H1 (cell line): Measurements from ENCODE around the gene BCAS1. TPM values are rescaled to one million over a fixed set of nuclear protein-coding genes. Genes with fewer than 3 reads are reported as not detected.

Experiments
- CTCF ChIA-PET: fragments of 300-600 bp; sonication (Branson Sonifier 250); formaldehyde crosslinking; loops from one replicate; lab custom pipeline; 2021; ENCODE audit not compliant: partially characterized antibody; lab: Charles Lee
- POLR2A ChIA-PET: fragments of 300-600 bp; sonication (Branson Sonifier 250); formaldehyde crosslinking; loops from one replicate; lab custom pipeline; 2021; ENCODE audit warnings: inconsistent platforms; ENCODE audit not compliant: partially characterized antibody; lab: Charles Lee
- DNase-seq, 2 experiments: peaks; one replicate each; pipeline versions ENCODE4 v3.0.0 to v3.0.0-alpha.2; 2010 to 2022; ENCODE audit warnings: low spot score in 2 of 2, low read depth in 1 of 2, mixed read lengths in 1 of 2
- FAIRE-seq: peaks from 2 replicates; lab custom pipeline; 2011; peaks lifted over from hg19 to GRCh38; lab: Jason Lieb, UNC
- H2AFZ ChIP-seq: 2 replicates; pipeline ENCODE4 v1.8.1; 2012; ENCODE audit warnings: low read length, inconsistent platforms
- H2AK5ac ChIP-seq: 2 replicates; pipeline ENCODE4 v1.6.1; 2013; ENCODE audit warnings: low read depth, low read length
- H2BK120ac ChIP-seq: replicated peaks from 2 replicates; pipeline ENCODE3; 2013; ENCODE audit warnings: low read depth, low read length, inconsistent platforms
- H2BK12ac ChIP-seq: 2 replicates; pipeline ENCODE4 v1.6.1; 2013; ENCODE audit warnings: low read depth, low read length
- H2BK15ac ChIP-seq: 2 replicates; pipeline ENCODE4 v1.6.1; 2013; ENCODE audit warnings: low read length
- H2BK20ac ChIP-seq: 2 replicates; pipeline ENCODE4 v1.6.1; 2013; ENCODE audit warnings: low read length
- H2BK5ac ChIP-seq: 2 replicates; pipeline ENCODE4 v1.6.1; 2013; ENCODE audit warnings: low read depth, low read length
- H3K14ac ChIP-seq: 2 replicates; pipeline ENCODE4 v1.6.1; 2013; ENCODE audit warnings: inconsistent platforms; ENCODE audit not compliant: insufficient read length
- H3K18ac ChIP-seq: 2 replicates; pipeline ENCODE4 v1.6.1; 2013; ENCODE audit warnings: low read length; ENCODE audit errors: extremely low read depth
- H3K23ac ChIP-seq: 2 replicates; pipeline ENCODE4 v1.6.1; 2013; ENCODE audit warnings: inconsistent platforms; ENCODE audit not compliant: insufficient read length
- H3K23me2 ChIP-seq: 2 replicates; pipeline ENCODE4 v1.6.1; 2013; ENCODE audit warnings: low read depth, low read length
- H3K27ac ChIP-seq: 2 replicates; pipeline ENCODE4 v1.6.1; 2011; ENCODE audit warnings: low read depth, low read length, inconsistent platforms
- H3K27me3 ChIP-seq, 4 experiments: replicated peaks in 1 of 4; 1 replicate in 1 of 4; 2 replicates in 3 of 4; pipeline versions ENCODE4 v1.6.1 to v1.8.1; 2011 to 2013; ENCODE audit warnings: low read length in 3 of 4, mild to moderate bottlenecking in 3 of 4, inconsistent platforms in 2 of 4, mixed read lengths in 2 of 4, moderate library complexity in 1 of 4; ENCODE audit not compliant: control insufficient read depth in 3 of 4, insufficient read depth in 3 of 4; ENCODE audit errors: extremely low read depth in 1 of 4
- H3K36me3 ChIP-seq, 4 experiments: 2 replicates each; pipeline versions ENCODE4 v1.6.1 to v1.8.1; 2011 to 2013; ENCODE audit warnings: mild to moderate bottlenecking in 4 of 4, low read length in 3 of 4, moderate library complexity in 2 of 4, control low read depth in 1 of 4, inconsistent platforms in 1 of 4; ENCODE audit not compliant: insufficient read depth in 4 of 4, control insufficient read depth in 2 of 4
- H3K4ac ChIP-seq: replicated peaks from 2 replicates; pipeline ENCODE3; 2013; ENCODE audit warnings: low read length, low read depth, mixed read lengths, inconsistent platforms; ENCODE audit not compliant: insufficient read length
- H3K4me1 ChIP-seq, 4 experiments: replicated peaks in 1 of 4; 1 replicate in 1 of 4; 2 replicates in 3 of 4; pipeline versions ENCODE4 v1.6.1 to v1.8.1; 2011 to 2013; ENCODE audit warnings: low read length in 3 of 4, inconsistent platforms in 2 of 4, mixed read lengths in 1 of 4; ENCODE audit not compliant: insufficient read depth in 4 of 4, control insufficient read depth in 3 of 4
- H3K4me2 ChIP-seq, 2 experiments: 2 replicates each; pipeline versions ENCODE4 v1.6.1 to v1.8.1; 2011 to 2013; ENCODE audit warnings: low read depth in 2 of 2, low read length in 2 of 2, control low read depth in 1 of 2, inconsistent platforms in 1 of 2, mild to moderate bottlenecking in 1 of 2; ENCODE audit not compliant: insufficient read depth in 1 of 2
- H3K4me3 ChIP-seq, 4 experiments: fragments of 200-600, 300-600 bp in 1 of 4; sonication (generic), shearing (Covaris generic), sonication (Bioruptor Twin) in 1 of 4; 2 replicates each; pipeline versions ENCODE4 v1.5.1 to v1.8.1; 2011 to 2016; ENCODE audit warnings: low read length in 4 of 4, low read depth in 3 of 4, control low read depth in 2 of 4, inconsistent platforms in 2 of 4, mild to moderate bottlenecking in 2 of 4, mixed read lengths in 1 of 4, moderate library complexity in 1 of 4; ENCODE audit not compliant: insufficient read depth in 2 of 4; ENCODE audit errors: extremely low read depth in 1 of 4
- H3K56ac ChIP-seq: replicated peaks from 2 replicates; pipeline ENCODE3; 2013; ENCODE audit warnings: low read depth, mild to moderate bottlenecking, mixed read lengths, low read length, inconsistent platforms; ENCODE audit not compliant: insufficient read length
- H3K79me1 ChIP-seq: 2 replicates; pipeline ENCODE4 v1.6.1; 2013; ENCODE audit warnings: low read depth, low read length, control low read depth
- H3K79me2 ChIP-seq, 2 experiments: 2 replicates each; pipeline versions ENCODE4 v1.6.1 to v1.8.1; 2012 to 2013; ENCODE audit warnings: low read length in 2 of 2, mild to moderate bottlenecking in 2 of 2, inconsistent platforms in 1 of 2; ENCODE audit not compliant: insufficient read depth in 2 of 2, control insufficient read depth in 1 of 2
- H3K9ac ChIP-seq, 4 experiments: replicated peaks in 1 of 4; 1 replicate in 1 of 4; 2 replicates in 3 of 4; pipeline versions ENCODE4 v1.6.1 to v1.8.1; 2011 to 2013; ENCODE audit warnings: low read depth in 3 of 4, low read length in 3 of 4, control low read depth in 2 of 4, mild to moderate bottlenecking in 2 of 4, moderate library complexity in 2 of 4, inconsistent platforms in 1 of 4; ENCODE audit errors: extremely low read depth in 1 of 4
- H3K9me3 ChIP-seq, 2 experiments: 2 replicates each; pipeline versions ENCODE4 v1.6.1 to v1.8.1; 2012 to 2013; ENCODE audit warnings: mild to moderate bottlenecking in 2 of 2, moderate library complexity in 2 of 2, control low read depth in 1 of 2, inconsistent platforms in 1 of 2, low read depth in 1 of 2, low read length in 1 of 2, mixed read lengths in 1 of 2; ENCODE audit not compliant: insufficient read depth in 2 of 2
- H4K20me1 ChIP-seq, 2 experiments: replicated peaks in 1 of 2; 2 replicates each; pipeline versions ENCODE3 to v1.8.1; 2011 to 2013; ENCODE audit warnings: inconsistent platforms in 2 of 2, low read length in 2 of 2, mild to moderate bottlenecking in 1 of 2; ENCODE audit not compliant: insufficient read depth in 2 of 2, control insufficient read depth in 1 of 2
- H4K5ac ChIP-seq: 2 replicates; pipeline ENCODE4 v1.6.1; 2013; ENCODE audit warnings: low read length, low read depth, mixed read lengths, inconsistent platforms; ENCODE audit not compliant: insufficient read length
- H4K8ac ChIP-seq: 2 replicates; pipeline ENCODE4 v1.8.0; 2013; ENCODE audit warnings: mild to moderate bottlenecking, moderate library complexity, low read length, inconsistent platforms; ENCODE audit not compliant: insufficient read depth; ENCODE audit errors: extremely low read depth
- H4K91ac ChIP-seq: replicated peaks from 2 replicates; pipeline ENCODE3; 2013; ENCODE audit warnings: low read length, mixed read lengths, inconsistent platforms; ENCODE audit not compliant: insufficient read length
- BCL11A ChIP-seq, 2 experiments: IDR thresholded peaks; one replicate each; pipeline ENCODE4 v1.6.1; 2011; ENCODE audit warnings: low read depth in 2 of 2, low read length in 2 of 2, mild to moderate bottlenecking in 2 of 2
- E2F6 ChIP-seq: IDR thresholded peaks from 2 replicates; pipeline ENCODE4 v1.6.1; 2012; ENCODE audit warnings: inconsistent platforms
- FOSL1 ChIP-seq: IDR thresholded peaks from 2 replicates; pipeline ENCODE4 v1.6.1; 2011; ENCODE audit warnings: mild to moderate bottlenecking, low read depth, low read length, moderate library complexity; ENCODE audit not compliant: insufficient read depth
- GTF2F1 ChIP-seq: IDR thresholded peaks from 2 replicates; pipeline ENCODE4 v1.6.1; 2012; ENCODE audit warnings: low read depth, low read length, improper control_type of control experiment, borderline replicate concordance
- JUN ChIP-seq: IDR thresholded peaks from 2 replicates; pipeline ENCODE4 v1.6.1; 2011; ENCODE audit warnings: low read depth, mild to moderate bottlenecking, improper control_type of control experiment, low read length
- KDM4A ChIP-seq: IDR thresholded peaks from one replicate; pipeline ENCODE4 v1.7.1; 2012; ENCODE audit warnings: low read depth, mild to moderate bottlenecking, moderate library complexity, low read length, inconsistent platforms; ENCODE audit not compliant: severe bottlenecking
- NANOG ChIP-seq: IDR thresholded peaks from 2 replicates; pipeline ENCODE4 v1.6.1; 2011; ENCODE audit warnings: low read length, low read depth, mild to moderate bottlenecking, inconsistent platforms; ENCODE audit not compliant: insufficient read depth, poor library complexity, severe bottlenecking
- POU5F1 ChIP-seq: IDR thresholded peaks from 2 replicates; pipeline ENCODE4 v1.6.1; 2011; ENCODE audit warnings: low read depth, mild to moderate bottlenecking, low read length, moderate library complexity
- SIRT6 ChIP-seq: IDR thresholded peaks from one replicate; pipeline ENCODE4 v1.7.1; 2012; ENCODE audit warnings: low read length, inconsistent platforms
- SP1 ChIP-seq: IDR thresholded peaks from 2 replicates; pipeline ENCODE4 v1.6.1; 2011; ENCODE audit warnings: low read depth, low read length
- SP2 ChIP-seq: IDR thresholded peaks from 2 replicates; pipeline ENCODE4 v1.6.1; 2012; ENCODE audit warnings: mild to moderate bottlenecking, low read length, inconsistent platforms
- SP4 ChIP-seq: IDR thresholded peaks from 2 replicates; pipeline ENCODE4 v1.6.1; 2012; ENCODE audit warnings: low read length, inconsistent platforms
- SRF ChIP-seq: IDR thresholded peaks from 2 replicates; pipeline ENCODE4 v1.6.1; 2011; ENCODE audit warnings: mild to moderate bottlenecking, low read depth, low read length, moderate library complexity
- TAF7 ChIP-seq: optimal IDR thresholded peaks from 2 replicates; pipeline ENCODE3; 2011; ENCODE audit warnings: low read depth, mild to moderate bottlenecking, inconsistent platforms, low read length, moderate library complexity, borderline replicate concordance
- TEAD4 ChIP-seq: IDR thresholded peaks from 2 replicates; pipeline ENCODE4 v1.6.1; 2012; ENCODE audit warnings: low read depth, low read length, inconsistent platforms, mixed read lengths
- ZNF274 ChIP-seq: IDR thresholded peaks from 2 replicates; pipeline ENCODE4 v1.7.0; 2012; ENCODE audit warnings: low read length, borderline replicate concordance; ENCODE audit errors: extremely low read depth
- polyA plus RNA-seq, 7 experiments: library from polyadenylated mRNA; depleted of rRNA in 3 of 7; stranded (reverse) in 5 of 7; unstranded in 2 of 7; fragments of >200 nt in 5 of 7; fragments of 200-250 nt in 2 of 7; gene quantifications; 1 replicate in 5 of 7; 2 replicates in 1 of 7; 4 replicates in 1 of 7; pipeline versions ENCODE4 v1.2.1 to v1.2.3, GENCODE V29; 2011 to 2013; ENCODE audit warnings: missing spikeins in 2 of 7, mixed read lengths in 2 of 7
- total RNA-seq: library from RNA; stranded (reverse); fragmentation: NEBNext Ultra II Directional; extraction: Animal tissue kit (Norgen Biotek cat#: 25700); gene quantifications from 2 replicates; pipeline ENCODE4 v1.2.1, GENCODE V29; 2021

The BCAS1 gene
- total and polyA plus RNA-seq, 2 of the 8 experiments (the other 6 are each of a cell fraction or from before 2014, with no cell fraction given): 0.06 to 0.19 TPM

GRCh38 chr20:54110041-54110440, 39.6 kb upstream of the BCAS1 start:
- no peak overlapping the region for H2BK15ac ChIP-seq
- H3K23ac ChIP-seq: no peak overlapping the region
- no peak overlapping the region for H3K56ac ChIP-seq
- DNase-seq (no peak), FAIRE-seq (no peak)
- H3K4me3 ChIP-seq: no peak overlapping the region
- no peak overlapping the region for H3K9ac ChIP-seq
- H3K4me2 ChIP-seq: no peak overlapping the region
- H2AFZ ChIP-seq: no peak overlapping the region
- no peak overlapping the region for H2BK120ac ChIP-seq
- H4K91ac ChIP-seq: no peak overlapping the region
- H3K27me3 ChIP-seq: no peaks in the 10 kb centered on the region
- H3K4me1 ChIP-seq: no peaks in the 10 kb centered on the region
- no peak overlapping the region for H2BK12ac ChIP-seq
- no peak overlapping the region for H4K8ac ChIP-seq
- H2BK5ac ChIP-seq: no peak overlapping the region
- no peak overlapping the region for H3K14ac ChIP-seq
- H3K36me3 ChIP-seq: no peaks in the 10 kb centered on the region
- no peaks in the 10 kb centered on the region for H3K79me2 ChIP-seq
- no peak overlapping the region for H3K18ac ChIP-seq
- no peak overlapping the region for H3K4ac ChIP-seq
- no peaks in the 10 kb centered on the region for H3K79me1 ChIP-seq
- CTCF ChIA-PET: interaction anchor here (1.0 to 2.4 kb wide), 4 partner anchors 12 to 90 kb away, joined by 4 to 17 read pairs (median 6); no protein-coding TSS in a partner anchor
- no peak overlapping the region for H3K27ac ChIP-seq
- H3K9me3 ChIP-seq: no peaks in the 10 kb centered on the region
- no peaks in the 10 kb centered on the region for H4K20me1 ChIP-seq
- no peak overlapping the region for H2BK20ac ChIP-seq
- no peaks in the 10 kb centered on the region; the same call in 1 of the 2 replicates for H3K23me2 ChIP-seq
- no peak overlapping the region for H4K5ac ChIP-seq
- POLR2A ChIA-PET: no interaction called here
- no peak overlapping the region for H2AK5ac ChIP-seq
- TF ChIP-seq GTF2F1 (no peak), FOSL1 (no peak), JUN (no peak), BCL11A (IDR thresholded peaks at IDR 0.05; ENCODE audit: low read depth in 2 of 2, low read length in 2 of 2) (no peak), SIRT6 (no peak), TEAD4 (no peak), NANOG (no peak), SP4 (no peak), TAF7 (no peak), E2F6 (no peak), SRF (no peak), SP1 (no peak), SP2 (no peak), POU5F1 (no peak), KDM4A (no peak), ZNF274 (no peak)
